Islet precursor cell (in vitro differentiated cells): ENCODE measurements around the gene DTNA.
"Not testable (repeated sequence)": the region's sequence is repeated elsewhere in the genome, so short reads cannot be mapped to it uniquely, and the experiment has no call there.

ENCODE experiments used
- DNase-seq: peaks from one replicate; pipeline ENCODE4 v3.0.0-alpha.2; 2018

DTNA gene

GRCh38 chr18:34864836-34865497 is 154.9 kb downstream of the DTNA start:
- DNase-seq = no peak

GRCh38 chr18:34866310-34866709 is 156.2 kb downstream of the DTNA start:
- DNase-seq = no peak

- DNase-seq = no peak
Measured at GRCh38 chr18:34866739-34867138, 156.6 kb downstream of the DTNA start.

- peak; percentile 82 for DNase-seq
Measured at GRCh38 chr18:34867520-34867919, 157.4 kb downstream of the DTNA start.

GRCh38 chr18:34870555-34871310 is 160.6 kb downstream of the DTNA start:
- no peak for DNase-seq

- no peak for DNase-seq
Measured at GRCh38 chr18:34871435-34871834, 161.3 kb downstream of the DTNA start.

- no peak for DNase-seq
Measured at GRCh38 chr18:34872066-34872465, 162.0 kb downstream of the DTNA start.

- DNase-seq = no peak
Measured at GRCh38 chr18:34873986-34874580, 164.0 kb downstream of the DTNA start.

- no peak for DNase-seq
Measured at GRCh38 chr18:34875150-34875549, 165.1 kb downstream of the DTNA start.

GRCh38 chr18:34880403-34880802 is 170.3 kb downstream of the DTNA start:
- DNase-seq = no peak

- no peak for DNase-seq
Measured at GRCh38 chr18:34880882-34881834, 171.1 kb downstream of the DTNA start.

GRCh38 chr18:34884436-34884835 is 174.3 kb downstream of the DTNA start:
- DNase-seq = no peak

GRCh38 chr18:34886177-34886576 is 176.1 kb downstream of the DTNA start:
- DNase-seq = no peak

GRCh38 chr18:34887881-34888580 is 177.9 kb downstream of the DTNA start:
- no peak for DNase-seq

GRCh38 chr18:34890486-34891085 is 180.5 kb downstream of the DTNA start:
- no peak for DNase-seq

- no peak for DNase-seq
Measured at GRCh38 chr18:34892379-34892778, 182.3 kb downstream of the DTNA start.

- DNase-seq = no peak
Measured at GRCh38 chr18:34893239-34893638, 183.1 kb downstream of the DTNA start.

- DNase-seq = no peak
Measured at GRCh38 chr18:34901299-34901698, 191.2 kb downstream of the DTNA start.

- no peak for DNase-seq
Measured at GRCh38 chr18:34904994-34905393, 194.9 kb downstream of the DTNA start.

- not testable (repeated sequence) for DNase-seq
Measured at GRCh38 chr18:34906985-34907384, 196.9 kb downstream of the DTNA start.

- no peak for DNase-seq
Measured at GRCh38 chr18:34909637-34910364, 199.7 kb downstream of the DTNA start.
